ENCODE results near the gene SNAP23. TPM values are rescaled to one million over a fixed set of nuclear protein-coding genes. Genes with fewer than 3 reads are reported as not detected.

Gene SNAP23
- total and polyA plus RNA-seq, 2 donors (not counting 1 experiment from before 2014, with no cell fraction given): 52.7 to 133 TPM

GRCh38 chr15:42549032-42549491 is 53.6 kb downstream of the SNAP23 start:
- Histone ChIP-seq H2AFZ (ENCODE audit: insufficient read depth, low read depth, low read length, poor library complexity, severe bottlenecking) (peak overlapping the region; percentile 100), H3K36me3 (replicated peaks in 1 of 2; ENCODE audit: control extremely low read depth in 1 of 2, control insufficient read depth in 1 of 2, extremely low read depth in 1 of 2, insufficient read depth in 2 of 2, low read length in 1 of 2) (peaks cover 6 to 9% of the 10 kb centered on the region in 2 experiments), H3K9ac (ENCODE audit: low read length) (peak overlapping the region; percentile 99), H3K27ac (ENCODE audit: low read length in 2 of 2) (peak overlapping the region; percentile 86 to 92), H3K4me1 (ENCODE audit: control insufficient read depth in 2 of 2, insufficient read depth in 2 of 2, low read length in 2 of 2) (peaks cover 20 to 26% of the 10 kb centered on the region in 2 donors), H4K20me1 (ENCODE audit: control insufficient read depth, insufficient read depth, low read length, poor library complexity, severe bottlenecking) (no peaks in the 10 kb centered on the region), H3K9me3 (ENCODE audit: control extremely low read depth in 1 of 3, control insufficient read depth in 2 of 3, insufficient read depth in 1 of 3, low read length in 2 of 3) (peaks cover 0 to 3% (median 0%) of the 10 kb centered on the region in 3 donors), H3K79me2 (ENCODE audit: control insufficient read depth, insufficient read depth, low read length) (peaks cover 66% of the 10 kb centered on the region), H3K4me3 (ENCODE audit: control extremely low read depth in 1 of 5, extremely low read depth in 1 of 5, insufficient read depth in 1 of 5, low read depth in 2 of 5, low read length in 4 of 5) (peak overlapping the region; percentile 99 to 100 (median 99)), H3K4me2 (replicated peaks; ENCODE audit: low read depth, low read length, poor library complexity, severe bottlenecking) (peak overlapping the region; percentile 97), H3K27me3 (replicated peaks in 1 of 4; ENCODE audit: control extremely low read depth in 1 of 4, control insufficient read depth in 3 of 4, insufficient read depth in 4 of 4, low read length in 3 of 4) (no peaks in the 10 kb centered on the region)
- no peak for TF ChIP-seq EZH2 (IDR thresholded peaks at IDR 0.05; ENCODE audit: borderline replicate concordance, insufficient read depth, low read depth, low read length, poor library complexity, severe bottlenecking)
- TF ChIP-seq, protein P1, sequence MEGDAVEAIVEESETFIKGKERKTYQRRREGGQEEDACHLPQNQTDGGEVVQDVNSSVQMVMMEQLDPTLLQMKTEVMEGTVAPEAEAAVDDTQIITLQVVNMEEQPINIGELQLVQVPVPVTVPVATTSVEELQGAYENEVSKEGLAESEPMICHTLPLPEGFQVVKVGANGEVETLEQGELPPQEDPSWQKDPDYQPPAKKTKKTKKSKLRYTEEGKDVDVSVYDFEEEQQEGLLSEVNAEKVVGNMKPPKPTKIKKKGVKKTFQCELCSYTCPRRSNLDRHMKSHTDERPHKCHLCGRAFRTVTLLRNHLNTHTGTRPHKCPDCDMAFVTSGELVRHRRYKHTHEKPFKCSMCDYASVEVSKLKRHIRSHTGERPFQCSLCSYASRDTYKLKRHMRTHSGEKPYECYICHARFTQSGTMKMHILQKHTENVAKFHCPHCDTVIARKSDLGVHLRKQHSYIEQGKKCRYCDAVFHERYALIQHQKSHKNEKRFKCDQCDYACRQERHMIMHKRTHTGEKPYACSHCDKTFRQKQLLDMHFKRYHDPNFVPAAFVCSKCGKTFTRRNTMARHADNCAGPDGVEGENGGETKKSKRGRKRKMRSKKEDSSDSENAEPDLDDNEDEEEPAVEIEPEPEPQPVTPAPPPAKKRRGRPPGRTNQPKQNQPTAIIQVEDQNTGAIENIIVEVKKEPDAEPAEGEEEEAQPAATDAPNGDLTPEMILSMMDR (IDR thresholded peaks at IDR 0.05): no peak
- intact Hi-C loops (cut with micrococcal nuclease): loop anchor here (2.0 kb wide), 1 partner anchor 102 kb away; no protein-coding TSS in a partner anchor
- peak overlapping the region; percentile 93 for H3K27ac Mint-ChIP-seq
- CTCF ChIA-PET: interaction anchor here (0.8 to 1.1 kb wide), 2 partner anchors 17 to 59 kb away, joined by 3 read pairs; no protein-coding TSS in a partner anchor
- H3K4me1 Mint-ChIP-seq: peaks cover 41% of the 10 kb centered on the region
- ATAC-seq (ENCODE audit: low read depth) (peak; percentile 50), DNase-seq (no peak)
- no peaks in the 10 kb centered on the region for H3K9me3 Mint-ChIP-seq (ENCODE audit: insufficient read depth)
- POLR2A ChIA-PET: interaction anchor here (0.6 to 2.1 kb wide), 3 partner anchors 19 to 45 kb away, joined by 4 to 9 read pairs (median 4); partner anchors contain the start of gene STARD9
- no peaks in the 10 kb centered on the region for H3K27me3 Mint-ChIP-seq
- peak overlapping the region; percentile 96 for H3K4me3 Mint-ChIP-seq
- 0% methylated on average over 5 of the region's 15 CpGs for WGBS (ENCODE audit: insufficient coverage)

Data from B cell (primary cell).